ENCODE data around the gene ZNF563. TPM values are rescaled to one million over a fixed set of nuclear protein-coding genes. Genes with fewer than 3 reads are reported as not detected.

Gene ZNF563
- total RNA-seq, 1 donor from 2014 or later, result 3.8 TPM

GRCh38 chr19:12284631-12285030, 48.8 kb downstream of the ZNF563 start:
- H3K4me3 Mint-ChIP-seq (ENCODE audit: unreplicated experiment), result no peak overlapping the region
- no peaks in the 10 kb centered on the region for H3K4me1 Mint-ChIP-seq (ENCODE audit: low read depth, unreplicated experiment)
- peaks cover 5% of the 10 kb centered on the region for H3K36me3 Mint-ChIP-seq (ENCODE audit: unreplicated experiment)
- no peak overlapping the region for H3K27ac Mint-ChIP-seq (ENCODE audit: unreplicated experiment)
- H3K27me3 Mint-ChIP-seq (ENCODE audit: unreplicated experiment), result peaks cover 2% of the 10 kb centered on the region
- no peaks in the 10 kb centered on the region for H3K9me3 Mint-ChIP-seq (ENCODE audit: unreplicated experiment)
- TF ChIP-seq CTCF (IDR thresholded peaks at IDR 0.05; ENCODE audit: partially characterized antibody, unreplicated experiment), result no peak
- DNase-seq, result no peak

GRCh38 chr19:12284226-12284625, 49.2 kb downstream of the ZNF563 start:
- H3K4me3 Mint-ChIP-seq (ENCODE audit: unreplicated experiment), result no peak overlapping the region
- no peak for DNase-seq
- TF ChIP-seq CTCF (IDR thresholded peaks at IDR 0.05; ENCODE audit: partially characterized antibody, unreplicated experiment), result no peak
- no peak overlapping the region for H3K27ac Mint-ChIP-seq (ENCODE audit: unreplicated experiment)
- no peaks in the 10 kb centered on the region for H3K9me3 Mint-ChIP-seq (ENCODE audit: unreplicated experiment)
- H3K4me1 Mint-ChIP-seq (ENCODE audit: low read depth, unreplicated experiment), result no peaks in the 10 kb centered on the region
- peaks cover 2% of the 10 kb centered on the region for H3K27me3 Mint-ChIP-seq (ENCODE audit: unreplicated experiment)
- H3K36me3 Mint-ChIP-seq (ENCODE audit: unreplicated experiment), result peaks cover 5% of the 10 kb centered on the region

- DNase-seq, result no peak
- TF ChIP-seq CTCF (IDR thresholded peaks at IDR 0.05; ENCODE audit: partially characterized antibody, unreplicated experiment), result no peak
- no peaks in the 10 kb centered on the region for H3K27me3 Mint-ChIP-seq (ENCODE audit: unreplicated experiment)
- no peak overlapping the region for H3K27ac Mint-ChIP-seq (ENCODE audit: unreplicated experiment)
- no peak overlapping the region for H3K4me3 Mint-ChIP-seq (ENCODE audit: unreplicated experiment)
- no peaks in the 10 kb centered on the region for H3K4me1 Mint-ChIP-seq (ENCODE audit: low read depth, unreplicated experiment)
- H3K36me3 Mint-ChIP-seq (ENCODE audit: unreplicated experiment), result peaks cover 45% of the 10 kb centered on the region
- H3K9me3 Mint-ChIP-seq (ENCODE audit: unreplicated experiment), result peaks cover 12% of the 10 kb centered on the region
Observed at GRCh38 chr19:12278713-12279112, 54.7 kb downstream of the ZNF563 start.

DNA sequence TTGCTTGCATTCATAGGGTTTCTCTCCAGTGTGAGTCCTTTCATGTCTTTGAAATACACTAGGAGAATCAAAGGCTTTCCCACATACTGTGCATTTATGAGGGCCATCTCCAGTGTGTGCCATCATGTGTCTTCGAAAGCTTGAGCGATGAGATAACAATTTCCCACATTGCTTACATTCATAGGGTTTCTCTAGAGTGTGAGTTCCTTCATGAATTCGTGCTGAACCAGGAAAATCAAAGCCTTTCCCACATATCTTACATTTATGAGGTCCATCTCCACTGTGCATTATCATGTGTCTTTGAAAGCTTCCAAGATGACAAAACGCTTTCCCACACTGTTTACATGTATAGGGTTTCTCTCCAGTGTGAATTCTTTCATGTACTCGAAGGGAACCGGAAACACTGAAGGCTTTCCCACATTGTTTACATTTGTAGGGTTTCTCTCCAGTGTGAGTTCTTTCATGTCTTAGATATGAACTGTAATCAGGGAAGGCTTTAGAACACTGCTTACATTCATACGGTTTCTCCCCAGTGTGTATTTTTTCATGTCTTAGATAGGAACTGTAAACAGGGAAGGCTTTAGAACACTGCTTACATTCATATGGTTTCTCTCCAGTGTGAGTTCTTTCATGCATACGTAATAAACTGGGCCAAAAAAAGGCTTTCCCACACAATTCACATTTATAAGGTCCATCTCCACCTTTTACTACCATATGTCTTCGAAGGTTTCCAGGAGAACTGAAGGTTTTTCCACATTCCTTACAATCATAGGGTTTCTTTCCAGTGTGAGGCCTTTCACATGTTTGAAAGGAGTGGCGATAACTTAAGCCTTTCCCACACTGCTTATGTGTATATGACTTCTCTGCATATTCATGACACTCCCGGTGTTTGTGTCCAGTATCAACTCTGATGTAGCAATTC, 60.2 kb downstream of the ZNF563 start:
- Mint-ChIP-seq H3K4me1 (ENCODE audit: low read depth, unreplicated experiment) (no peaks in the 10 kb centered on the region), H3K9me3 (ENCODE audit: unreplicated experiment) (peaks cover 31% of the 10 kb centered on the region), H3K27ac (ENCODE audit: unreplicated experiment) (no peak overlapping the region), H3K4me3 (ENCODE audit: unreplicated experiment) (no peak overlapping the region), H3K36me3 (ENCODE audit: unreplicated experiment) (peaks cover 72% of the 10 kb centered on the region), H3K27me3 (ENCODE audit: unreplicated experiment) (peaks cover 5% of the 10 kb centered on the region)
- no peak for TF ChIP-seq CTCF (IDR thresholded peaks at IDR 0.05; ENCODE audit: partially characterized antibody, unreplicated experiment)
- no peak for DNase-seq

- no peak overlapping the region for H3K27ac Mint-ChIP-seq (ENCODE audit: unreplicated experiment)
- no peak for TF ChIP-seq CTCF (IDR thresholded peaks at IDR 0.05; ENCODE audit: partially characterized antibody, unreplicated experiment)
- no peak overlapping the region for H3K4me3 Mint-ChIP-seq (ENCODE audit: unreplicated experiment)
- H3K9me3 Mint-ChIP-seq (ENCODE audit: unreplicated experiment), result peaks cover 32% of the 10 kb centered on the region
- H3K4me1 Mint-ChIP-seq (ENCODE audit: low read depth, unreplicated experiment), result no peaks in the 10 kb centered on the region
- peaks cover 5% of the 10 kb centered on the region for H3K27me3 Mint-ChIP-seq (ENCODE audit: unreplicated experiment)
- H3K36me3 Mint-ChIP-seq (ENCODE audit: unreplicated experiment), result peaks cover 70% of the 10 kb centered on the region
- no peak for DNase-seq
Observed at GRCh38 chr19:12272386-12272785, 61.0 kb downstream of the ZNF563 start.

Measured in glutamatergic neuron (in vitro differentiated cells).